Measurements from ENCODE around the gene LHFPL6.

DNA sequence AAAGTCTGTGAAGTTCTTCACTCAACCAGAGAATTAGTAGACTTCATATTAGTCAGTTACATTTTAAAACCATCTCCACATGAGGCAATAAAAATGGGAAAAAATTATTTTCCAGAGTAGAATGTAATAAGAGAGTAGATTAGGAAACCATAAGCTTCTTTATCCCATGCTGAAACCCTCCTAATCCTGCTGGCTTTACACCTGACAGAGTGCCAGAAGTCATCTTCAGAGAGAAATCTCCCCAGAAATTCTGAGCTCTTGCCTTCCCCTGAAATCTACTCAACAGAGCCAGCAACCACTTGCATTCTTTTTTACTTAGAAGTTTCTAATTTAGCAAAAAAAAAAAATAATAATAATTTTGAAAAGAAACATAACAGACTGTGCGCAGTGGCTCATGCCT is 284.8 kb downstream of the LHFPL6 start:
- TF ChIP-seq, protein P1, sequence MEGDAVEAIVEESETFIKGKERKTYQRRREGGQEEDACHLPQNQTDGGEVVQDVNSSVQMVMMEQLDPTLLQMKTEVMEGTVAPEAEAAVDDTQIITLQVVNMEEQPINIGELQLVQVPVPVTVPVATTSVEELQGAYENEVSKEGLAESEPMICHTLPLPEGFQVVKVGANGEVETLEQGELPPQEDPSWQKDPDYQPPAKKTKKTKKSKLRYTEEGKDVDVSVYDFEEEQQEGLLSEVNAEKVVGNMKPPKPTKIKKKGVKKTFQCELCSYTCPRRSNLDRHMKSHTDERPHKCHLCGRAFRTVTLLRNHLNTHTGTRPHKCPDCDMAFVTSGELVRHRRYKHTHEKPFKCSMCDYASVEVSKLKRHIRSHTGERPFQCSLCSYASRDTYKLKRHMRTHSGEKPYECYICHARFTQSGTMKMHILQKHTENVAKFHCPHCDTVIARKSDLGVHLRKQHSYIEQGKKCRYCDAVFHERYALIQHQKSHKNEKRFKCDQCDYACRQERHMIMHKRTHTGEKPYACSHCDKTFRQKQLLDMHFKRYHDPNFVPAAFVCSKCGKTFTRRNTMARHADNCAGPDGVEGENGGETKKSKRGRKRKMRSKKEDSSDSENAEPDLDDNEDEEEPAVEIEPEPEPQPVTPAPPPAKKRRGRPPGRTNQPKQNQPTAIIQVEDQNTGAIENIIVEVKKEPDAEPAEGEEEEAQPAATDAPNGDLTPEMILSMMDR (IDR thresholded peaks at IDR 0.05) = no peak
- TF ChIP-seq POLR2A (IDR thresholded peaks at IDR 0.05) (no peak), POLR2AphosphoS5 (IDR thresholded peaks at IDR 0.05; ENCODE audit: insufficient read depth in 1 of 2, low read depth in 1 of 2) (no peak)

Data from vagina (tissue), 2 donors.